ENCODE results near the gene COL6A2.

DNA sequence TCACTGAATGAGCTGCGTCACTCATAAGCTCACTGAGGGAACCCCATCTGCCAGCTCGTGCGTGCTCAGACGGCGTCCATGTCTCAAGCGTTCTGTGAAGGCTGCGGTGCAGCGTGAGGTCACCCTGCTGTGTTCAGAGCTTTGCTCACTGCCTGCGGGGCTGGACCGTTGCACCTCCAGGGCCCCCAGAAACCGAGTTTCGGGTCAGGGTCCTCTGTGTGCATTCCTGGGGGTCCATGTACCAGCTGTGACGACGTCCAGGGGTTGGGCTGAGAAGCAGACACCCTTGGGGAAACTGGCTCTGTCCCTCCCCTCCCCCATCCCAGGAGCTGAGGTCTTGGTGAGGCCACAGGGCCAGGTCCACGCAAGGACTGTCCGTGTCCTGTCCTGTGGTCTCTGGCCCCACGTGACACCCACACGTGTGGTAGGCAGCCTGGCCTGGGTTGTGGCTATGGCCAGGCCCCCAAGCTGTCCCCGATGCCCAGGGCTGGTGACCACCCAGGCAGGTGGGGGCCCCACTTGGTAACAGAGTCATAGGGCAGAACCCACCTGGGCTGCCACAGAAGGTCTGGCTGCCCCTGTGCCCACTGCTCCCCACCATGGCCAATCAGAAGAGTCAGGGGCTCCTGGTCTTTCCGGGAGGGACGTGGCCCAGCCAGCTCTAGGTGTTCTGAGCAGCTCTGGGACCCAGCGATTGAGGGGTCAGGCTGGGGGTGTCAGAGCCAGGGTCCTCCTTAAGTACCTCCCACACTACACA lies 33.1 kb downstream of the COL6A2 start:
- TF ChIP-seq, protein P1, sequence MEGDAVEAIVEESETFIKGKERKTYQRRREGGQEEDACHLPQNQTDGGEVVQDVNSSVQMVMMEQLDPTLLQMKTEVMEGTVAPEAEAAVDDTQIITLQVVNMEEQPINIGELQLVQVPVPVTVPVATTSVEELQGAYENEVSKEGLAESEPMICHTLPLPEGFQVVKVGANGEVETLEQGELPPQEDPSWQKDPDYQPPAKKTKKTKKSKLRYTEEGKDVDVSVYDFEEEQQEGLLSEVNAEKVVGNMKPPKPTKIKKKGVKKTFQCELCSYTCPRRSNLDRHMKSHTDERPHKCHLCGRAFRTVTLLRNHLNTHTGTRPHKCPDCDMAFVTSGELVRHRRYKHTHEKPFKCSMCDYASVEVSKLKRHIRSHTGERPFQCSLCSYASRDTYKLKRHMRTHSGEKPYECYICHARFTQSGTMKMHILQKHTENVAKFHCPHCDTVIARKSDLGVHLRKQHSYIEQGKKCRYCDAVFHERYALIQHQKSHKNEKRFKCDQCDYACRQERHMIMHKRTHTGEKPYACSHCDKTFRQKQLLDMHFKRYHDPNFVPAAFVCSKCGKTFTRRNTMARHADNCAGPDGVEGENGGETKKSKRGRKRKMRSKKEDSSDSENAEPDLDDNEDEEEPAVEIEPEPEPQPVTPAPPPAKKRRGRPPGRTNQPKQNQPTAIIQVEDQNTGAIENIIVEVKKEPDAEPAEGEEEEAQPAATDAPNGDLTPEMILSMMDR (IDR thresholded peaks at IDR 0.05; ENCODE audit: poor library complexity): no peak
- TF ChIP-seq EZH2phosphoT487 (IDR thresholded peaks at IDR 0.05; ENCODE audit: low read depth, severe bottlenecking, unreplicated experiment) (no peak), EZH2 (IDR thresholded peaks at IDR 0.05; ENCODE audit: borderline replicate concordance) (no peak)
